Spleen (tissue), 7 donors: ENCODE data around the gene PLCB2.

ENCODE experiments used
- POLR2A ChIP-seq, 3 donors: fragments of 450-650 bp; IDR thresholded peaks; one replicate each; pipeline ENCODE4 v1.5.1; 2017; ENCODE audit warnings: antibody characterized with exemption in 3 of 3, mild to moderate bottlenecking in 1 of 3
- POLR2AphosphoS5 ChIP-seq, 3 donors: sonication (generic); formaldehyde crosslinking; IDR thresholded peaks; one replicate each; pipeline ENCODE4 v1.5.1; 2017; ENCODE audit warnings: antibody characterized with exemption in 3 of 3
- TF ChIP-seq, protein P1 (sequence below), 11 experiments: fragments of 200-600 bp in 7 of 11; fragments of 450-650 bp in 4 of 11; sonication (generic) in 4 of 11; IDR thresholded peaks in 8 of 11; conservative IDR thresholded peaks in 3 of 11; 1 replicate in 7 of 11; 2 replicates in 4 of 11; pipeline versions ENCODE4 v1.4.0 to v1.8.0; 2016 to 2021; ENCODE audit warnings: antibody characterized with exemption in 11 of 11, inconsistent platforms in 4 of 11, mild to moderate bottlenecking in 1 of 11
- donor health status: DM: no; HTN: no; CAD: no; lungs with moderate emphysema.
- donor health status: DM: no; HTN: no; CAD: no.
- donor health status: DM: no; HTN: no; CAD: no.

DNA sequence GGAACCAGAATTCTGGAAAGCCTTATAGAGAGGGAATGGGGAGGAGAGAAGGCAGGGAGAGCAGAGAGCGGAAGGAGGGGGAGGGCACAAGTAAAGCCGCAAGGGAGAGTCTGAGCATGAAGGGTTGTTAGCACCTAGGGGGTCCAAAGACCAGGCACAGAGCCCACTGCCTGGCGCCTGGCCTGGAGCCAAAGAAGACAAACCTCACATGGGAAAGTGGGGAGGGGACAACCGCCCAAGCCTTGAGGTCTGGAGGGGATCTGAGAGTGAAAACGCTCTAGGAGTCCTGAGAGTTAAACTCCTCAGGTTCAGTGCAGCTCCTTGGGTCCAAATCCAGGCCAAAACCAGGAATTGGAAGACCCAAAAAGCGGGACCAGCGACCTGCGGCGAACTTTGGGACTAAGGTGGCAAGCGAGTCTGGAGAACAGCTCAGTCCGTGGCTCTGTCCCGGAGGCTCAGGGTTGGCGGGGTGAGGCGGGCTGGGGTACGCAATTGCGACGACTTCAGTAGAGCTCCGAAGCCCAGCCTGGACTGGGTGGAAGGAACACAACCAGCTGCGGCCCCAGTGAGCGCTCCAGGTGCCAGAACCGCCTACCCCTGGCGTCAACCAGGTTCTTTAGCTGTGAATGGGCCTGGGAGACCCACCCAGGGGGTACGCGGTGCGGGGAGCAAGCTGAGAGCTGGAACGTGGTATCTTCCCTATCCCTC lies 14.9 kb upstream of the PLCB2 start:
- TF ChIP-seq, protein P1, sequence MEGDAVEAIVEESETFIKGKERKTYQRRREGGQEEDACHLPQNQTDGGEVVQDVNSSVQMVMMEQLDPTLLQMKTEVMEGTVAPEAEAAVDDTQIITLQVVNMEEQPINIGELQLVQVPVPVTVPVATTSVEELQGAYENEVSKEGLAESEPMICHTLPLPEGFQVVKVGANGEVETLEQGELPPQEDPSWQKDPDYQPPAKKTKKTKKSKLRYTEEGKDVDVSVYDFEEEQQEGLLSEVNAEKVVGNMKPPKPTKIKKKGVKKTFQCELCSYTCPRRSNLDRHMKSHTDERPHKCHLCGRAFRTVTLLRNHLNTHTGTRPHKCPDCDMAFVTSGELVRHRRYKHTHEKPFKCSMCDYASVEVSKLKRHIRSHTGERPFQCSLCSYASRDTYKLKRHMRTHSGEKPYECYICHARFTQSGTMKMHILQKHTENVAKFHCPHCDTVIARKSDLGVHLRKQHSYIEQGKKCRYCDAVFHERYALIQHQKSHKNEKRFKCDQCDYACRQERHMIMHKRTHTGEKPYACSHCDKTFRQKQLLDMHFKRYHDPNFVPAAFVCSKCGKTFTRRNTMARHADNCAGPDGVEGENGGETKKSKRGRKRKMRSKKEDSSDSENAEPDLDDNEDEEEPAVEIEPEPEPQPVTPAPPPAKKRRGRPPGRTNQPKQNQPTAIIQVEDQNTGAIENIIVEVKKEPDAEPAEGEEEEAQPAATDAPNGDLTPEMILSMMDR (IDR thresholded peaks at IDR 0.05 in 8 of 11, conservative IDR thresholded peaks at IDR 0.05 in 3 of 11): no peak
- TF ChIP-seq POLR2AphosphoS5 (IDR thresholded peaks at IDR 0.05): no peak
- TF ChIP-seq POLR2A (IDR thresholded peaks at IDR 0.05): no peak
